Measurements from ENCODE around the gene FARSA.
"Not testable (repeated sequence)": the region's sequence is repeated elsewhere in the genome, so short reads cannot be mapped to it uniquely, and the experiment has no call there.

Gene FARSA

DNA sequence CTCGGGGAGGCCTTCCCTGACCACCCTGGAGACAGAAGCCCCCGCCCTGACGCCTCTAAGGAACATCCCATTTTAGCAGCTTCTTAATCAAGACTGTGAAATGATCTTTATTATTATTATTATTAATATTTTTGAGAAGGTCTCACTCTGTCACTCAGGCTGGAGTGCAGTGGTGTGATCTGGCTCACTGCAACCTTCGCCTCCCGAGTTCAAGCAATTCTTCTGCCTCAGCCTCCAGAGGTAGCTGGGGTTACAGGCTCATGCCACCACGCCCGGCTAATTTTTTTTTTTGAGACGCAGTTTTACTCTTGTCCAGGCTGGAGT is 32.3 kb upstream of the FARSA start:
- H3K27me3 ChIP-seq (ENCODE audit: insufficient read depth, low read depth, severe bottlenecking), result no peaks in the 10 kb centered on the region
- DNase-seq, result no peak
- H3K27ac ChIP-seq, result peak overlapping the region; percentile 91
- no peaks in the 10 kb centered on the region; the same call in 1 of the 2 replicates for H3K36me3 ChIP-seq
- H3K4me3 ChIP-seq (ENCODE audit: low read depth, low read length), result peak overlapping the region; percentile 56
- H3K9me3 ChIP-seq (ENCODE audit: severe bottlenecking), result no peaks in the 10 kb centered on the region
- no peak for TF ChIP-seq CTCF (IDR thresholded peaks at IDR 0.05; ENCODE audit: low read depth, low read length)

DNA sequence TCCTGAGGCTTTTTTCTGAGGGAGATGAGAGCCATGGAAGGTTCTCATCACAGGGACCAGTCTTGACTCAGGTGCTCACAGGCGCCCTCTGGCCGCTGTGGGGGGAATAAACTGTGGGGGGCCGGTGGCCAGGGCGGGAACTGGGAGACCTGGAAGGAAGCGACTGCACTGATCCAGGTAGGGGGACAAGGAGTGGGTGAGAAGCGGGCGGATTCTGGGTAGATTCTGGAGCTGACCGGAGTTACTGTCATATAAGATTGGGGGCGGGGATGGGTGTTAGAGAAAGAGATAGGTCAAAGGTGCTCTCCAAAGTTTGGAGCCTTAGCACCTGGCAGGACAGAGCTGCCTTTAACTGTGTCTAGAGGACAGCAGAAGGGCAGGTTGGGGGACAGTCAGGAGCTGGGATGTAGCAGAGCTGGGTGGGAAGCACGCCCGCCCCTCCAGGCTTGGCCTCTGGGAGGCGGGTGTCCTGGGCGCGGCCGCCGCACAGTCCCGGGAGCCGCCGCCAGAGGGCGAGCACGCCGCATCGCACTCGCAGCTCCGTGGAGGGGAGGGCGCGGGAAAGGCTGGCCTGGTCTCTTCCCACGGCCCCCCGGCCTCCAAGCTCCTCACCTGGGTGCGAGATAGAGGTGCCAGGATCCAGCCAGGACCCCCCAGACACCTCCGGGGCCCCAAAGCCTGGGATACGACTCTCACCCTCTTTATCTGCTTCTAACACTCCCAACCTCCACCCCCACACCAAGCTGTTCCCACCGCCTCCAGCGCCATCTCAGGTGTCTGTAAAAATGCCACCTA is 31.7 kb upstream of the FARSA start:
- Histone ChIP-seq H3K27me3 (ENCODE audit: insufficient read depth, low read depth, severe bottlenecking) (no peaks in the 10 kb centered on the region), H3K36me3 (no peaks in the 10 kb centered on the region; the same call in 1 of the 2 replicates), H3K4me3 (ENCODE audit: low read depth, low read length) (peak overlapping the region; percentile 56), H3K9me3 (ENCODE audit: severe bottlenecking) (no peaks in the 10 kb centered on the region), H3K27ac (peak overlapping the region; percentile 91)
- TF ChIP-seq CTCF (IDR thresholded peaks at IDR 0.05; ENCODE audit: low read depth, low read length), result peak; percentile 98
- peak; percentile 91 for DNase-seq

DNA sequence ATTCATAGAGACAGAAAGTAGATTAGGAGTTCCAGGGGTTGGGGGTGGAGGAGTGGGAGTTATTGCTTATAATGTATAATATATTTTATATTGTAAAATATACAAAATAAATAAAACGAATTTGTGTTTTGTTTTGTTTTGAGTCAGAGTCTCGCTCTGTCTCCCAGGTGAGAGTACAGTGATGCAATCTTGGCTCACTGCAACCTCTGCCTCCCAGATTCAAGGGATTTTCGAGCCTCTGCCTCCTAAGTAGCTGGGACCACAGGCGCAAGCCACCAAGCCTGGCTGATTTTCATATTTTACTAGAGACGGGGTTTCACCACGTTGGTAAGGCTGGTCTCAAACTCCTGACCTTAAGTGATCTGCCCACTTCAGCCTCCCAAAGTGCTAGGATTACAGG is 26.0 kb upstream of the FARSA start:
- DNase-seq, result no peak
- H3K27me3 ChIP-seq (ENCODE audit: insufficient read depth, low read depth, severe bottlenecking), result no peaks in the 10 kb centered on the region
- no peak for TF ChIP-seq CTCF (IDR thresholded peaks at IDR 0.05; ENCODE audit: low read depth, low read length)
- peaks cover 20% of the 10 kb centered on the region for H3K36me3 ChIP-seq
- H3K4me3 ChIP-seq (ENCODE audit: low read depth, low read length), result no peak overlapping the region
- no peaks in the 10 kb centered on the region for H3K9me3 ChIP-seq (ENCODE audit: severe bottlenecking)
- H3K27ac ChIP-seq, result no peak overlapping the region

GRCh38 chr19:12957389-12957952 is 24.0 kb upstream of the FARSA start:
- Histone ChIP-seq H3K27ac (peak overlapping the region; percentile 90), H3K4me3 (ENCODE audit: low read depth, low read length) (peak overlapping the region; percentile 89), H3K36me3 (peaks cover 40% of the 10 kb centered on the region)
- not testable (repeated sequence) for H3K9me3 ChIP-seq (ENCODE audit: severe bottlenecking); H3K27me3 ChIP-seq (ENCODE audit: insufficient read depth, low read depth, severe bottlenecking); DNase-seq

DNA sequence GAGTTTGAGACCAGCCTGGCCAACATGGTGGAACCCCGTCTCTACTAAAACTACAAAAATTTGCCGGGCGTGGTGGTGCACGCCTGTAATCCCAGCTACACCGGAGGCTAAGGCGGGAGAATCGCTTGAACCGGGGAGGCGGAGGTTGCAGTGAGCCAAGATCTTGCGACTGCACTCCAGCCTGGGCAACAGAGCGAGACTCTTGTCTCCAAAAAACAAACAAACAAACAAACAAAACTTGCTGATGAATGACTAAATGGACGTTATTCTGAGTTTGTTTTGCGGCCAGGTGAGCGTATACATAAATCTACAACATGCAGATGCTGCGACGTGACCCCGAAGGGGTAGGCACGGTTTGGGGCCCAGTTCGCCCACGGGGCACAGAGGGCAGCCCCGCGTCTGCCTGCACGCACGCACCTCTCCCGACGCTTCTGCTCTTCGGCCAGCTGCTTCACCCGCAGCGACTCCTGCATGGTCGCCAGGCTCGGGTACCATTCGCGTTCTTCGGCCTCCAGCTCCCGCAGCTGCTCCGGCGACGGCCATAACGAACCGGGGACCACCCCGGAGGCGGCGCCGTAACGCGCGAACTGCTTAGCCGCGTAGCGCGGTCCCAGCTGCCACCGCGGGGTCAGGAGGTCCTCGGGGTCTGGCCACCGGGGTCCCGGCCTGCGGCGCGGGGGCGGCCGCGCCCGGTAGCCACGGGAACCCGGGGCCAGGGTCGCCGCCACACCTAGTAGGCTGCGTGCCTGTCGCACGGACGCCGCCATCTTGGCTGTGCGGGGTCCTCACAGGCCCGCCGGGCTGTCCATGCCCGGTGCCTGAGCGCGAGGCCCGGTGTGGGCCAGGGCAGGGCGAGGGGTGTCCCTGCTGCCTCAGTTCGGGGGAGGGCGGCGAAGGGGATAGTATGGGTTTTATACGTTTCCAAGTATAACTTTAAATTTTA is 23.2 kb upstream of the FARSA start, which contains the start of gene GADD45GIP1:
GADD45GIP1 (minus strand) TSS at position 778 of the 943 bp plus-strand sequence; CDS start at position 767, 11 bp downstream.
- no peaks in the 10 kb centered on the region for H3K27me3 ChIP-seq (ENCODE audit: insufficient read depth, low read depth, severe bottlenecking)
- H3K9me3 ChIP-seq (ENCODE audit: severe bottlenecking), result no peaks in the 10 kb centered on the region
- DNase-seq, result peak; percentile 82
- no peak for TF ChIP-seq CTCF (IDR thresholded peaks at IDR 0.05; ENCODE audit: low read depth, low read length)
- H3K27ac ChIP-seq, result peak within 1 kb of the TSS; percentile 90
- H3K36me3 ChIP-seq, result peaks cover 48% of the 10 kb centered on the region
- peak within 1 kb of the TSS; percentile 89 for H3K4me3 ChIP-seq (ENCODE audit: low read depth, low read length)

- Histone ChIP-seq H3K27ac (peak overlapping the region; percentile 90), H3K9me3 (ENCODE audit: severe bottlenecking) (no peaks in the 10 kb centered on the region), H3K4me3 (ENCODE audit: low read depth, low read length) (peak overlapping the region; percentile 89), H3K27me3 (ENCODE audit: insufficient read depth, low read depth, severe bottlenecking) (no peaks in the 10 kb centered on the region), H3K36me3 (peaks cover 55% of the 10 kb centered on the region)
- no peak for TF ChIP-seq CTCF (IDR thresholded peaks at IDR 0.05; ENCODE audit: low read depth, low read length)
- no peak for DNase-seq
Measured at GRCh38 chr19:12955996-12956395, 22.5 kb upstream of the FARSA start.

DNA sequence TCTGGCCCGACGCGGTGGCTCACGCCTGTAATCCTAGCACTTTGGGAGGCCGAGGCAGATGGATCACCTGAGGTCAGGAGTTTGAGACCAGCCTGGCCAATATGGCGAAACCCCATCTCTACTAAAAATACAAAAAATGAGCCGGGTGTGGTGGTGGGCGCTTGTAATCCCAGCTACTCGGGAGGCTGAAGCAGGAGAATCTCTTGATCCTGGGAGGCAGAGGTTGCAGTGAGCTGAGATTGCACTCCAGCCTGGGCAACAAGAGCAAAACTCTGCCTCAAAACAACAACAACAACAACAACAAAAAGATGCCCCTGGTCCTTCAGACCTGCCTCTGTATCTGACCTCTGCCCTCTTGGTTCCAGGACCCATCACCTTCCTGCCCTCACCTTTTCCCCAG is 22.1 kb upstream of the FARSA start:
- peak; percentile 42 for DNase-seq
- Histone ChIP-seq H3K36me3 (peaks cover 59% of the 10 kb centered on the region), H3K27ac (peak overlapping the region; percentile 90), H3K4me3 (ENCODE audit: low read depth, low read length) (peak overlapping the region; percentile 89)
- H3K27me3 ChIP-seq (ENCODE audit: insufficient read depth, low read depth, severe bottlenecking); H3K9me3 ChIP-seq (ENCODE audit: severe bottlenecking): not testable (repeated sequence)
